ENCODE measurements around the gene CDH5.

CDH5 gene

GRCh38 chr16:66375451-66375850 lies 9.0 kb downstream of the CDH5 start:
- H3K27me3 Mint-ChIP-seq, result peaks cover 9% of the 10 kb centered on the region
- H3K4me3 Mint-ChIP-seq, result no peak overlapping the region
- DNase-seq (ENCODE audit: low spot score in 2 of 2), result no peak
- H3K27ac Mint-ChIP-seq, result no peak overlapping the region
- H3K9me3 Mint-ChIP-seq, result peaks cover 7% of the 10 kb centered on the region
- no peaks in the 10 kb centered on the region for H3K36me3 Mint-ChIP-seq
- no peak for ATAC-seq (ENCODE audit: low read depth)
- no peaks in the 10 kb centered on the region for H3K4me1 Mint-ChIP-seq

- ATAC-seq (ENCODE audit: low read depth) (no peak), DNase-seq (ENCODE audit: low spot score in 2 of 2) (no peak)
- H3K27ac Mint-ChIP-seq, result no peak overlapping the region
Measured at GRCh38 chr16:66376114-66376513, 9.6 kb downstream of the CDH5 start.

GRCh38 chr16:66376577-66377305 lies 10.2 kb downstream of the CDH5 start:
- H3K27ac Mint-ChIP-seq, result no peak overlapping the region
- peaks cover 9% of the 10 kb centered on the region for H3K9me3 Mint-ChIP-seq
- no peaks in the 10 kb centered on the region for H3K4me1 Mint-ChIP-seq
- no peak for ATAC-seq (ENCODE audit: low read depth)
- no peak overlapping the region for H3K4me3 Mint-ChIP-seq
- no peaks in the 10 kb centered on the region for H3K36me3 Mint-ChIP-seq
- peaks cover 11% of the 10 kb centered on the region for H3K27me3 Mint-ChIP-seq
- no peak for DNase-seq (ENCODE audit: low spot score in 2 of 2)

More at GRCh38 chr16:66376114-66376513, 9.6 kb downstream of the CDH5 start:
- Mint-ChIP-seq H3K4me1 (no peaks in the 10 kb centered on the region), H3K27me3 (peaks cover 11% of the 10 kb centered on the region), H3K4me3 (no peak overlapping the region), H3K36me3 (no peaks in the 10 kb centered on the region), H3K9me3 (peaks cover 9% of the 10 kb centered on the region)

- Mint-ChIP-seq H3K36me3 (no peaks in the 10 kb centered on the region), H3K4me3 (no peak overlapping the region), H3K9me3 (peaks cover 9% of the 10 kb centered on the region), H3K27me3 (peaks cover 8% of the 10 kb centered on the region), H3K27ac (no peak overlapping the region), H3K4me1 (no peaks in the 10 kb centered on the region)
- ATAC-seq (ENCODE audit: low read depth), result no peak
- no peak for DNase-seq (ENCODE audit: low spot score in 2 of 2)
Measured at GRCh38 chr16:66377324-66377723, 10.8 kb downstream of the CDH5 start.

GRCh38 chr16:66378741-66379570 lies 12.5 kb downstream of the CDH5 start:
- Mint-ChIP-seq H3K27me3 (peaks cover 8% of the 10 kb centered on the region), H3K9me3 (peaks cover 9% of the 10 kb centered on the region), H3K27ac (peak overlapping the region; percentile 2), H3K36me3 (no peaks in the 10 kb centered on the region), H3K4me1 (no peaks in the 10 kb centered on the region), H3K4me3 (no peak overlapping the region)
- ATAC-seq (ENCODE audit: low read depth) (no peak), DNase-seq (ENCODE audit: low spot score in 2 of 2) (no peak)

- Mint-ChIP-seq H3K27me3 (peaks cover 8% of the 10 kb centered on the region), H3K4me3 (no peak overlapping the region), H3K36me3 (no peaks in the 10 kb centered on the region), H3K9me3 (peaks cover 9% of the 10 kb centered on the region), H3K4me1 (no peaks in the 10 kb centered on the region), H3K27ac (peak overlapping the region; percentile 2)
- DNase-seq (ENCODE audit: low spot score in 2 of 2) (no peak), ATAC-seq (ENCODE audit: low read depth) (no peak)
Measured at GRCh38 chr16:66379571-66379941, 13.1 kb downstream of the CDH5 start.

- DNase-seq (ENCODE audit: low spot score in 2 of 2) (no peak), ATAC-seq (ENCODE audit: low read depth) (no peak)
- H3K27me3 Mint-ChIP-seq, result peaks cover 8% of the 10 kb centered on the region
- no peak overlapping the region for H3K4me3 Mint-ChIP-seq
- no peaks in the 10 kb centered on the region for H3K4me1 Mint-ChIP-seq
- H3K27ac Mint-ChIP-seq, result no peak overlapping the region
- H3K36me3 Mint-ChIP-seq, result no peaks in the 10 kb centered on the region
- H3K9me3 Mint-ChIP-seq, result peaks cover 9% of the 10 kb centered on the region
Measured at GRCh38 chr16:66380421-66380820, 13.9 kb downstream of the CDH5 start.

GRCh38 chr16:66381585-66382170 lies 15.2 kb downstream of the CDH5 start:
- no peaks in the 10 kb centered on the region for H3K36me3 Mint-ChIP-seq
- H3K4me1 Mint-ChIP-seq, result no peaks in the 10 kb centered on the region
- DNase-seq (ENCODE audit: low spot score in 2 of 2), result no peak
- H3K4me3 Mint-ChIP-seq, result no peak overlapping the region
- peaks cover 9% of the 10 kb centered on the region for H3K9me3 Mint-ChIP-seq
- ATAC-seq (ENCODE audit: low read depth), result no peak
- H3K27ac Mint-ChIP-seq, result no peak overlapping the region
- peaks cover 9% of the 10 kb centered on the region for H3K27me3 Mint-ChIP-seq

GRCh38 chr16:66382171-66382965 lies 15.9 kb downstream of the CDH5 start:
- ATAC-seq (ENCODE audit: low read depth) (no peak), DNase-seq (ENCODE audit: low spot score in 2 of 2) (no peak)
- peaks cover 9% of the 10 kb centered on the region for H3K27me3 Mint-ChIP-seq
- H3K27ac Mint-ChIP-seq, result no peak overlapping the region
- no peaks in the 10 kb centered on the region for H3K36me3 Mint-ChIP-seq
- no peak overlapping the region for H3K4me3 Mint-ChIP-seq
- H3K9me3 Mint-ChIP-seq, result peaks cover 9% of the 10 kb centered on the region
- no peaks in the 10 kb centered on the region for H3K4me1 Mint-ChIP-seq

- H3K4me1 Mint-ChIP-seq, result no peaks in the 10 kb centered on the region
- H3K27me3 Mint-ChIP-seq, result peaks cover 11% of the 10 kb centered on the region
- no peak overlapping the region for H3K4me3 Mint-ChIP-seq
- peaks cover 9% of the 10 kb centered on the region for H3K9me3 Mint-ChIP-seq
- no peak for DNase-seq (ENCODE audit: low spot score in 2 of 2)
- no peaks in the 10 kb centered on the region for H3K36me3 Mint-ChIP-seq
- no peak for ATAC-seq (ENCODE audit: low read depth)
- H3K27ac Mint-ChIP-seq, result no peak overlapping the region
Measured at GRCh38 chr16:66382966-66383299, 16.4 kb downstream of the CDH5 start.

GRCh38 chr16:66383551-66383950 lies 17.1 kb downstream of the CDH5 start:
- Mint-ChIP-seq H3K27me3 (peaks cover 14% of the 10 kb centered on the region), H3K4me3 (no peak overlapping the region), H3K9me3 (peaks cover 9% of the 10 kb centered on the region), H3K36me3 (no peaks in the 10 kb centered on the region), H3K27ac (no peak overlapping the region), H3K4me1 (no peaks in the 10 kb centered on the region)
- ATAC-seq (ENCODE audit: low read depth) (no peak), DNase-seq (ENCODE audit: low spot score in 2 of 2) (no peak)

- Mint-ChIP-seq H3K27ac (no peak overlapping the region), H3K27me3 (peaks cover 13% of the 10 kb centered on the region), H3K4me1 (no peaks in the 10 kb centered on the region), H3K4me3 (no peak overlapping the region), H3K36me3 (no peaks in the 10 kb centered on the region), H3K9me3 (peaks cover 3% of the 10 kb centered on the region)
- no peak for ATAC-seq (ENCODE audit: low read depth)
- no peak for DNase-seq (ENCODE audit: low spot score in 2 of 2)
Measured at GRCh38 chr16:66385415-66385814, 18.9 kb downstream of the CDH5 start.

GRCh38 chr16:66386629-66387622 lies 20.4 kb downstream of the CDH5 start:
- no peak for ATAC-seq (ENCODE audit: low read depth)
- Mint-ChIP-seq H3K4me1 (no peaks in the 10 kb centered on the region), H3K9me3 (no peaks in the 10 kb centered on the region), H3K4me3 (no peak overlapping the region), H3K27ac (no peak overlapping the region), H3K36me3 (no peaks in the 10 kb centered on the region), H3K27me3 (peaks cover 10% of the 10 kb centered on the region)
- no peak for DNase-seq (ENCODE audit: low spot score in 2 of 2)
